Measurements from ENCODE around the gene PMM2. TPM values are rescaled to one million over a fixed set of nuclear protein-coding genes. Genes with fewer than 3 reads are reported as not detected.
A peak's percentile ranks its signal among the peaks of the same experiment; 100 is the strongest.

PMM2 gene
- total and polyA plus RNA-seq, 9 of the 15 experiments (the other 6 are each of a cell fraction or from before 2014, with no cell fraction given), result 5.6 to 42.7 (median 25.9) TPM

GRCh38 chr16:8887952-8888560 lies 90.4 kb downstream of the PMM2 start:
- H3K9ac ChIP-seq (ENCODE audit: insufficient read depth in 1 of 2, low read depth in 2 of 2, low read length in 2 of 2), result peak overlapping the region in 1 of 2 experiments; percentile 79; a peak in 2 of 4 replicates
- ATAC-seq (peak; percentile 34), DNase-seq (ENCODE audit: extremely low read depth in 1 of 4, low spot score in 3 of 4) (peak in 2 of 4 experiments; percentile 23 to 48), FAIRE-seq (peak; percentile 74)
- H3K9me1 ChIP-seq (ENCODE audit: control insufficient read depth, insufficient read depth, low read length), result peaks cover 4% of the 10 kb centered on the region
- H3K4me2 ChIP-seq (ENCODE audit: insufficient read depth, low read length), result no peak overlapping the region
- in situ Hi-C loops (cut with MboI), result no loop called here
- peaks cover 37% of the 10 kb centered on the region; the same call in 2 of the 3 replicates for H3K36me3 ChIP-seq (ENCODE audit: control insufficient read depth, insufficient read depth, low read length)
- no peaks in the 10 kb centered on the region for H3K27me3 ChIP-seq (ENCODE audit: control insufficient read depth in 2 of 2, insufficient read depth in 2 of 2, low read length in 2 of 2)
- H3K4me3 ChIP-seq, result no peak overlapping the region
- TF ChIP-seq ZNF197 (CRISPR knock-in tag; IDR thresholded peaks at IDR 0.05; ENCODE audit: low read depth) (no peak), SMAD4 (CRISPR knock-in tag; conservative IDR thresholded peaks at IDR 0.05) (no peak), MIER1 (IDR thresholded peaks at IDR 0.05; ENCODE audit: low read depth) (no peak), HDAC8 (tag; IDR thresholded peaks at IDR 0.05) (no peak), NFIC (IDR thresholded peaks at IDR 0.05) (peak; percentile 94), MLX (CRISPR knock-in tag; conservative IDR thresholded peaks at IDR 0.05) (no peak), TFE3 (CRISPR knock-in tag; IDR thresholded peaks at IDR 0.05) (no peak), SLC30A9 (CRISPR knock-in tag; IDR thresholded peaks at IDR 0.05) (no peak)
- no peak overlapping the region for H3K27ac ChIP-seq (ENCODE audit: extremely low read depth, low read depth, low read length)
- intact Hi-C loops (cut with micrococcal nuclease), result no loop called here
- H3K79me2 ChIP-seq (ENCODE audit: control insufficient read depth, insufficient read depth, low read length), result no peaks in the 10 kb centered on the region
- ChIA-PET POLR2A (interaction anchor here (0.7 to 1.1 kb wide), 2 partner anchors 13 to 46 kb away, joined by 3 to 5 read pairs; no protein-coding TSS in a partner anchor), CTCF (ENCODE audit: low intra/inter-chr PET ratio) (no interaction called here)
- 58% methylated on average over 11 of the region's 16 CpGs for WGBS (ENCODE audit: insufficient coverage, low coverage, missing lambda C conversion rate)
- H2AFZ ChIP-seq (ENCODE audit: low read depth, low read length), result no peak overlapping the region
- no TSS peak for BruUV-seq (replicated peaks)
- H3K4me1 ChIP-seq (replicated peaks in 1 of 2; ENCODE audit: control insufficient read depth in 2 of 2, insufficient read depth in 2 of 2, low read length in 2 of 2), result peaks cover 6 to 43% of the 10 kb centered on the region in 2 experiments; a peak in 4 of 5 replicates
- no peaks in the 10 kb centered on the region for H3K9me3 ChIP-seq (replicated peaks; ENCODE audit: control insufficient read depth, insufficient read depth, low read depth, low read length)
- H4K20me1 ChIP-seq (replicated peaks; ENCODE audit: control insufficient read depth, insufficient read depth, low read length), result peaks cover 26% of the 10 kb centered on the region; the same call in 1 of the 2 replicates

Measured in K562 (cell line).